HepG2 (cell line): ENCODE results near the gene TSPAN15.

Source experiments
- CBFB ChIP-seq: sonication (generic); formaldehyde crosslinking; IDR thresholded peaks from 2 replicates; pipeline ENCODE4 v1.4.0; 2020; ENCODE audit warnings: missing genetic modification reagents
- CEBPB ChIP-seq: IDR thresholded peaks from 2 replicates; pipeline ENCODE4 v1.6.1; 2011; ENCODE audit warnings: low read depth, low read length, improper control_type of control experiment, borderline replicate concordance
- CHD2 ChIP-seq: IDR thresholded peaks from 2 replicates; pipeline ENCODE4 v1.6.1; 2011; ENCODE audit warnings: low read depth, low read length, improper control_type of control experiment
- ESRRA ChIP-seq: sonication (generic); formaldehyde crosslinking; IDR thresholded peaks from 2 replicates; pipeline ENCODE4 v1.5.1; 2020; ENCODE audit warnings: mild to moderate bottlenecking, low read depth, missing genetic modification reagents
- ETV6 ChIP-seq: sonication (generic); formaldehyde crosslinking; conservative IDR thresholded peaks from 2 replicates; pipeline ENCODE4 v1.4.0; 2020; ENCODE audit warnings: missing genetic modification reagents
- HIVEP1 ChIP-seq: sonication (generic); formaldehyde crosslinking; IDR thresholded peaks from 2 replicates; pipeline ENCODE4 v1.4.0; 2020; ENCODE audit warnings: mild to moderate bottlenecking, missing genetic modification reagents
- POLR2A ChIP-seq, 2 experiments: IDR thresholded peaks; 2 replicates each; pipeline ENCODE4 v1.6.1; 2011; ENCODE audit warnings: low read depth in 2 of 2, low read length in 2 of 2, mild to moderate bottlenecking in 1 of 2, moderate library complexity in 1 of 2; ENCODE audit not compliant: insufficient read depth in 1 of 2
- USF2 ChIP-seq, 2 experiments: sonication (generic) in 1 of 2; formaldehyde crosslinking in 1 of 2; IDR thresholded peaks; 2 replicates each; pipeline versions ENCODE4 v1.5.1 to v1.6.1; 2011 to 2020; ENCODE audit warnings: borderline replicate concordance in 1 of 2, low read depth in 1 of 2, low read length in 1 of 2, mild to moderate bottlenecking in 1 of 2, missing genetic modification reagents in 1 of 2, moderate library complexity in 1 of 2
- ZBTB40 ChIP-seq, 2 experiments: fragments of 450-650 bp in 1 of 2; sonication (generic) in 1 of 2; formaldehyde crosslinking in 1 of 2; IDR thresholded peaks; 2 replicates each; pipeline versions ENCODE4 v1.6.1 to v1.8.0; 2016 to 2022; ENCODE audit warnings: antibody characterized with exemption in 1 of 2, mild to moderate bottlenecking in 1 of 2, missing genetic modification reagents in 1 of 2
- ZNF660 ChIP-seq: sonication (generic); formaldehyde crosslinking; IDR thresholded peaks from 2 replicates; pipeline ENCODE4 v1.5.1; 2020; ENCODE audit warnings: mild to moderate bottlenecking, low read depth, missing genetic modification reagents, borderline replicate concordance
- TF ChIP-seq, protein P1 (sequence below): sonication (generic); formaldehyde crosslinking; conservative IDR thresholded peaks from 2 replicates; pipeline ENCODE4 v1.8.1; 2023; ENCODE audit warnings: missing genetic modification reagents
- TF ChIP-seq, protein P2 (sequence below): sonication (generic); formaldehyde crosslinking; IDR thresholded peaks from 2 replicates; pipeline ENCODE4 v1.8.0; 2022; ENCODE audit warnings: mild to moderate bottlenecking, missing genetic modification reagents; ENCODE audit not compliant: insufficient replicate concordance

- no peak for TF ChIP-seq CHD2
- no peak for TF ChIP-seq CBFB (CRISPR knock-in tag)
- TF ChIP-seq HIVEP1 (CRISPR knock-in tag): no peak
- no peak for TF ChIP-seq USF2 (IDR thresholded peaks at IDR 0.05; ENCODE audit: low read depth, low read length)
- TF ChIP-seq USF2 (CRISPR knock-in tag; IDR thresholded peaks at IDR 0.05; ENCODE audit: borderline replicate concordance): no peak
- TF ChIP-seq, protein P1, sequence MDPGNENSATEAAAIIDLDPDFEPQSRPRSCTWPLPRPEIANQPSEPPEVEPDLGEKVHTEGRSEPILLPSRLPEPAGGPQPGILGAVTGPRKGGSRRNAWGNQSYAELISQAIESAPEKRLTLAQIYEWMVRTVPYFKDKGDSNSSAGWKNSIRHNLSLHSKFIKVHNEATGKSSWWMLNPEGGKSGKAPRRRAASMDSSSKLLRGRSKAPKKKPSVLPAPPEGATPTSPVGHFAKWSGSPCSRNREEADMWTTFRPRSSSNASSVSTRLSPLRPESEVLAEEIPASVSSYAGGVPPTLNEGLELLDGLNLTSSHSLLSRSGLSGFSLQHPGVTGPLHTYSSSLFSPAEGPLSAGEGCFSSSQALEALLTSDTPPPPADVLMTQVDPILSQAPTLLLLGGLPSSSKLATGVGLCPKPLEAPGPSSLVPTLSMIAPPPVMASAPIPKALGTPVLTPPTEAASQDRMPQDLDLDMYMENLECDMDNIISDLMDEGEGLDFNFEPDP (CRISPR knock-in tag): no peak
- no peak for TF ChIP-seq ZBTB40 (IDR thresholded peaks at IDR 0.05)
- TF ChIP-seq ZBTB40 (CRISPR knock-in tag; IDR thresholded peaks at IDR 0.05): no peak
- TF ChIP-seq, protein P2, sequence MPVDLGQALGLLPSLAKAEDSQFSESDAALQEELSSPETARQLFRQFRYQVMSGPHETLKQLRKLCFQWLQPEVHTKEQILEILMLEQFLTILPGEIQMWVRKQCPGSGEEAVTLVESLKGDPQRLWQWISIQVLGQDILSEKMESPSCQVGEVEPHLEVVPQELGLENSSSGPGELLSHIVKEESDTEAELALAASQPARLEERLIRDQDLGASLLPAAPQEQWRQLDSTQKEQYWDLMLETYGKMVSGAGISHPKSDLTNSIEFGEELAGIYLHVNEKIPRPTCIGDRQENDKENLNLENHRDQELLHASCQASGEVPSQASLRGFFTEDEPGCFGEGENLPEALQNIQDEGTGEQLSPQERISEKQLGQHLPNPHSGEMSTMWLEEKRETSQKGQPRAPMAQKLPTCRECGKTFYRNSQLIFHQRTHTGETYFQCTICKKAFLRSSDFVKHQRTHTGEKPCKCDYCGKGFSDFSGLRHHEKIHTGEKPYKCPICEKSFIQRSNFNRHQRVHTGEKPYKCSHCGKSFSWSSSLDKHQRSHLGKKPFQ (CRISPR knock-in tag): no peak
- TF ChIP-seq ZNF660: no peak
- no peak for TF ChIP-seq CEBPB
- TF ChIP-seq ESRRA (CRISPR knock-in tag): no peak
- TF ChIP-seq POLR2A (IDR thresholded peaks at IDR 0.05; ENCODE audit: insufficient read depth in 1 of 2, low read depth in 2 of 2, low read length in 2 of 2): no peak
- no peak for TF ChIP-seq ETV6 (CRISPR knock-in tag)
These were observed 44.9 kb upstream of the TSPAN15 start for GRCh38 chr10:69406302-69406811.
